GM12873 (cell line): ENCODE results near the gene GMDS.

ENCODE experiments used
- CTCF ChIP-seq: IDR thresholded peaks from 2 replicates; pipeline ENCODE4 v1.5.1; 2012; ENCODE audit warnings: low read depth, mild to moderate bottlenecking, moderate library complexity, low read length, control low read depth; ENCODE audit not compliant: insufficient read depth; ENCODE audit errors: missing control alignments

GMDS gene

GRCh38 chr6:1686117-1687098 lies 559.0 kb downstream of the GMDS start:
- TF ChIP-seq CTCF: no peak

DNA sequence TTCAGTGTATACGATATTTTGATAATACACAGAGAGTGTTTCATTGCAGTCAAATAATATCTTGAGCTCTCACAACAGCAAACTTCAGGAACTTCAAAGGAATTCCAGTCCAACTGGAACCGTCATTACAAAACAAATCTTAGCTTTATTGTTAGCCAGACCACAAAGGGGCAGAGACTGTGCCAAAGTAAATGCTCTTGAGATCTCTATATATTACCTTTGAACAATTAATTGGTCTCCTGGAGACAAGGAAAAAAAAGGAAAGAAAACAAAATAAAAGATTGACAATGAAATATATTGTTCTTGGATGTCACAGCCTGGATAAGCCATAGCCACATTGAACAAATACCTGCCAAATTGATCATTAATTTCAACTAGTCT lies 565.7 kb downstream of the GMDS start:
- TF ChIP-seq CTCF: no peak

DNA sequence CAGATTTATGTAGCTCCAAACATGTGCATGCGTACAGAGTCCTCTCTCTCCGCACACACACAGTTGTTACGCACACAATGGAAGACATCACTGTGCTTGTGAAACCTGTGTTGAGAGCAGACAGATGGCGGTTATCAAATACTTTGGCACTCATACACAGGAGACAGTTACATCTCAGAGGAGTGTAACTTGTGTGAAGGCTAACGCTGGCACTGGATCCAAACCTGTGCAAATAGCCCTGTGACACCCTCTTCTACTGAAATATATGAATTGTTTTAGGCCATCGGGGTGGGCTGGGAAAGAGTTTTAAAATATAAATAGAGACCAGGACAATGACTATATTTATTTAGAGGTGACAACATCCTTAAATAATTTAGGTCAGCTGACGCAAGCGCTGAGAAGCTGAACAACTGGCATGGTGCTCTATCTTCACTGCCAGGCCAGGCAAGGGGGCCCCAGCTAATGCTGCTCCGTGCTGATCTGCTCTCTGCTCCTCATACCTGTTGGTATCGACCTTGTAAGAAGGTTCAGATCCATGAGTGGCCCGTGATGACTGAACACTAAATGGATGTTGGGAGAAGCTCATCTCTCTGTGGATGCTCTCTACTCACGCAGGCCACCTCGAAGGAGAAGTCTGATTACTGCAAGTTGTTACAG lies 566.2 kb downstream of the GMDS start:
- TF ChIP-seq CTCF: no peak

GRCh38 chr6:1678201-1678600 lies 567.2 kb downstream of the GMDS start:
- TF ChIP-seq CTCF: no peak

- no peak for TF ChIP-seq CTCF
Observed at GRCh38 chr6:1672379-1672778, 573.0 kb downstream of the GMDS start.

DNA sequence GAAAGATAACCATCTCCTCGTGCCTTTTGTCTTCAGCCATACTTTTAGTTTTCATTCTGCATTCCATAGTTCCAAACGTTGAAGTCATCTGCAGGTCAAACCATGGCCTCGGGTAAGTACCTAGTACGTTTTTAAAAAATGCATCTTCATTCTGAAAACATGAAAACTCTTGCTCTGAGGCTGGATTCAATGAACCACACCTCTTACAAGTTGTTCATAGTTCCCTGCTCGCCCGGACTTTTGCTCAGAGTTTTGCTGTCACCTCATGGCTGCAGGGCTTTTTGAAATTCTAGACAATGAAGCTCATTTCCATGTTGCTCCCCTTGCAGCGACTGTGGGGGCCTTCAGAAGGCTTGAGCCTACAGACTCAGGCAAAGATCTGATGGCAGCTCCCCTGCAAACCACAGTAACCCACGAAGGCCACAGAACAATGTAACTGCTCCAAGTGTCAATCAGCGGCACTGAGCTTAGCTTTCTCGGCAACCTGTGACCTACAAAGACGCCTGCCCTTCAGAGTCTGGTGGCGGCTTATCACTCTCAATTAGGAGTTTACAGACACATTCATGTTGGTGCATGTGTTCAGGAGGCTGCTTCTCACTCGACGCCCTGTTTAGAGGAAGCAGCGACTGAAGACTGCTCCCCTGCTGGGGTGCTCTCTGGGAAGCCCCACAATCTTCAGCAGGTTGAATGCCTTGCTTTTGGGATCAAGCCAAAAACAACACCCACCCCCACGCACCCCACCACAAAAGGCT lies 574.5 kb downstream of the GMDS start:
- no peak for TF ChIP-seq CTCF

- no peak for TF ChIP-seq CTCF
Observed at GRCh38 chr6:1669996-1670395, 575.4 kb downstream of the GMDS start.
